ENCODE data around the gene ZNF26.

ZNF26 gene

GRCh38 chr12:133063556-133063955 lies 77.4 kb downstream of the ZNF26 start:
- DNase-seq, result no peak

GRCh38 chr12:133073836-133074235 lies 87.7 kb downstream of the ZNF26 start:
- DNase-seq, result no peak

Measured in central memory CD4-positive, alpha-beta T cell (primary cell).